SK-N-MC (cell line): ENCODE results near the gene DDIAS.

Source experiments
- EZH2 ChIP-seq: fragments of 200-600 bp; sonication (generic); IDR thresholded peaks from one replicate; pipeline ENCODE4 v1.6.1; 2017; ENCODE audit warnings: antibody characterized with exemption
- POLR2AphosphoS5 ChIP-seq: IDR thresholded peaks from 2 replicates; pipeline ENCODE4 v1.6.1; 2012; ENCODE audit warnings: mild to moderate bottlenecking, low read depth, low read length, borderline replicate concordance

DNA sequence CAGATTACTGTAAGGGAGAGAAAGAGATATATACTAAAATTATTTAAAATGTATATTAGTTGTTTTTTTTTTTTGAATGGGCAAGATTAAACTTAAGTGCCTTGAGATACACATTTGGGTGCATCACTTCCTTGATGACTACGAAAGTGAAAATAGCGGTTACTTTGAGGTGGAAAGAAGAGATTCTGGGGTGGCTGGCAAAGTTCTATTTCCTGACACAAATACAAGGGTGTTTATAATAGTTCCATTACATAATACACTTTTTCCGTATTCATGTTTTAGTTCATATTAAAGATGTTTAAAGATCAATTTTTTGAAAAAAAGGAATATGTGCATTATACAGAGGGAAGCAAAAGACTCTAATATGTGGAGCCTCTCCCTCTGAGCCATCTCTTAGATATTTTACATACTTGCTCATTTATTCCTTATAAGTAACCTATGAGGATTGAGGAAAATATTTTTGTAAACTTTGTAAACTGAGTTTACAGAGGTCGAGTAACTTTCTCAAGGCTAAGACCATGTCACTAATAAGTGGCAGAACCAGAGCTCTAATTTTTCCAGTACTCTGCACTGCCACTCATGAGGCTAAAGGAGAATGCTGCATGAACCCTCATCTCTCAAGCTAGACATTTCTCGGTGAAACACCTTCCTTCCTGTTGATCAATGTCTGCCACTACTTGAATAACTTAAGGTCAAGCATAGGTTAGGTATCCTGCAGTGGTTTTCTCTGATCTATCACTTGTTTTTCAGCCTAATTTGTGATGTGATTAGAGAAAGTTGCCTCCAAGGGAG lies 58.6 kb downstream of the DDIAS start:
- no peak for TF ChIP-seq EZH2
- TF ChIP-seq POLR2AphosphoS5, result no peak
